GM19193 (cell line): ENCODE measurements around the gene NXN.

Experiments used
- POLR2A ChIP-seq: IDR thresholded peaks from 4 replicates; pipeline ENCODE4 v1.6.1; 2011; ENCODE audit not compliant: insufficient read depth, insufficient read length; ENCODE audit errors: extremely low read depth

Gene NXN

GRCh38 chr17:954431-955164 is 25.0 kb downstream of the NXN start:
- TF ChIP-seq POLR2A = no peak

DNA sequence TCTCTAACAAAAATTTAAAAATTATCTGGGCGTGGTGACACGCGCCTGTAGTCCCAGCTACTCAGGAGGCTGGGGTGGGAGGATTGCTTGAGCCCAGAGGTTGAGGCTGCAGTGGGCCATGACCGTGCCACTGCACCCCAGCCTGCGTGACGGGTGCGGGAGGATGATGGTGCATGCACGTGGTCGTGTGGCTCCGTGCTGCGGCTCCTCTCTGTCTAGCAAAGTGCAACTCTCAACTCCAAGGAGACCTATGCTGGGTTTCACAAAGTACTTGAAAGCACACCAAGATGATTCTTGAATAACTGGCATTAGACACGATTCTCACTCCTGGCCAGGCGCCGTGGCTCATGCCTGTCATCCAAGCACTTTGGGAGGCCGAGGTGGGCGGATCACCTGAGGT is 25.8 kb downstream of the NXN start:
- TF ChIP-seq POLR2A = no peak

DNA sequence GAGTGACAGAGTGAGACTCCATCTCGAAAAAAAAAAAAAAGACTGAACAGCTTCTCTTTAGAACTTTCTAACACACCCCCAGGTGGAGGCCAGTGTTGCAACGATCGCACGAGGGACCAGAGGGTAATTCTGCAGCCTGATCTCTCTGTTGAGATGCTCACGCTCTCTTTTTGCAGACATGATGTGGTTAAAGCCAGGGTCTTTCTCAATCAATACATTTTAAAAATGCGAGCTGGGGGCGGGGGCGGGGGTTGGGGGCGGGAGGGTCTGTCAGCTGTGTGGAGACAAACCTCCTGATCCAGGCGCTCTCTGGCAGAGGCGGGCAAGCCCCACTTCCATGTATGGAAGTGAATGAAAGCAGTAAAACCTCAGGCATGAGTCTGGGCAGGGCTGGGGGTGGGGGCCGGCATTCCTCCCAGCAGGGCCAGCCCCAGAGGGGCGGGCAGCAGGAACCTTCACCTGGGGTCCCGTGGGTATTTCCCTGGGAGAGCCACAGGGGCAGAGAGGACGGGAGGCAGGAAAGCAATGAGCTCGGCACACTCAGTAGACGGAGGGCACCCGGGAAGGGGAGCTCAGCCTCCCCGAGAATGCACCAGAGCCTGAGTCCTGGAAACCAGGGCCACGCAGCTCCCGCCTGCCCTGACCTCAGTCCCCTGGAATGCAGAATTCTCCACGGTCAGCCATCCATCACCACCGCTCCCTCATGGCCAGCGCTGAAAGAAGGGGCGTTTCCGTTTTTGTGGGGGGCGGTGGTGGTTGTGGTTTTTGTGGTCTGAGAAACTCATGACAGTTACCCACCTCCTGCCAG is 28.0 kb downstream of the NXN start:
- TF ChIP-seq POLR2A = no peak

DNA sequence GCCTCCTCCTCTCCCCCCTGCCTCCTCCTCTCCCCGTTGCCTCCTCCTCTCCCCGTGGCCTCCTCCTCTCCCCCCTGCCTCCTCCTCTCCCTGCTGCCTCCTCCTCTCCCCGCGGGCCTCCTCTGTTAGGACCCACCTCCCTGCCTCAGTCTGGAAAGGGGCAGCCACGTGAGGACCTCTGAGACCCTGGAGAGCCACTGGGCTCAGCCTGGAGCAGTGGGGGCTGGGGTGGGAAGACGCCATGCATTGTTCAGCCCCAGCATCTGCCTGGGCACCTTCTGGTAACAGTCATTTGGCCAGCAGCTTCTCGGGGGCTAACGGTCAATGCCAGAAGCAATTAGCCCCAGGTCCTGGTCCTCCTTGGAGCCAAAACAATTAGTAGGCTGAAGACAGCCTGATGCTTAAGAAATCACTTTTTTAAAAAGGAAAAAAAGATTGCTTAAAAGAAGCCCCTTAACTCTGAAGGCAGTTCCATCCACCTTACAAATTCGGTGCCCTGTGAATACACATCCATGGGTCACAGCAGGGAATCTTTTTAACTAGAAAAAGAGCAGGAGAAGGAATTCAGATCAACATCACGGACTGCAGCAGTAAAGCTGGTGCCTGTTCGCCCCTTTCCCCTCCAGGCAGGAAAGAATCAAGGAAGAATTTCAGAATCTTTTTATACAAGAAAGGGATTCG is 29.8 kb downstream of the NXN start:
- TF ChIP-seq POLR2A = no peak

GRCh38 chr17:948284-948852 is 31.2 kb downstream of the NXN start:
- no peak for TF ChIP-seq POLR2A

DNA sequence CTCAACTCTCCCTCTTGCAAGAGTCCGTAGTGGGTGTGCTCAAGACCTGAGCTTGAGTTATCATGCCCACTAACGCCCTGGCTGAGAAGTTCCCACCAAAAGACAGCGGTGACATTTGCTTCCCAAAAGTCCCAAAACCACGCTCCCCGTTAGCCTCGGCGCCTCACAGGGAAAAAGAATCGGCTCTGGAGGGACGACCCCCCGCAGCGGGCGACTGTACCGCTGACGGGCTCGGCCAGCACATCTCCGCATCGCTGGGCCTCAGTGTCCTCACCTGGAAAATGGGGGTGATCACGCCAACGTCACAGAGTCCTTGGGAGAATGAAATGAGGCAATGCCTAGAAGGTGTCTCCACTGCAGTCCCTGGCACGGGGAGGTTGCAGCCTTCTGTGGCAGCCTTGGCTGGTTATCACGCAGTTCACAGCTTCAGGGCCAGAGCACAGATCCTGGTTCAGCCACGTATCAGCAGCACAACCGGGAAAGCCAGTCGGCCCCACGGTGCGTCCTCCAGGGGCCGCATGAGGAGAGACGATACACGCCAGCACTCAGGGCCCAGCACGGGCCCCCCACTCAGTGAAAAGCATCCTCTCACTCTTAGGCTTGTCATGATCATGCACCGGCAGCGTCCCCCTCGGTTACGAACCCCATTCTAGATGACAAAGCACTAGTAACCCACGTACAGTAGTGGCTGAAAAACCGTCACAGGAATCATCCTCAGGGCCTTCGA is 32.9 kb downstream of the NXN start:
- TF ChIP-seq POLR2A = no peak

GRCh38 chr17:945672-946071 is 33.9 kb downstream of the NXN start:
- TF ChIP-seq POLR2A = no peak

DNA sequence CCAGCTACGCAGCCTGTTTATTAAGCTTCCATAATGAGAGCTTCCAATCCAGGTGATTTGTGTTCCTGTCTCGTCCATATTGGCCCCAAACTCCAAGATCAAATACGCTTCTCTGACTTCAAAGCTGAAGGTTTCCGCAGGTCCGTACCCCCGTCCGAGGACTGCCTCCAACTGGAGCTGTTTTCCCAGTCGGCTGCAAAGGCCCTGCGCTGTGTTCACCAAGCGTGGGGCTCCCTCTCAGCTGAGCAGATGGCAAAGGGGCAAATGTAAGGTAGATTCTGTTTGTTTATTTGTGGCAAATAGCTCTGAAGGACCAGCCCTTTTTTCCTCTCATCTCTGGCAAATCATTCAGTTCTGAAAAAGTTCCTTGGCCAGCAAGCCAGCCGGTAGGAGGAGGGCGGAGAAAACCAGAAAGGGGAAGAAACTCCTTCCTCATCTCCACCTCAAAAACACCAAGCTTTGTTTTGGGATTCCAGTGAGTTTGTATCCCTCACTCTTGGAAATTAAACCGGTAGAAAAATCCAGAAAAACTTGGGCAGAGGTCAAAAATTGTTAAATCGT is 35.2 kb downstream of the NXN start:
- no peak for TF ChIP-seq POLR2A

DNA sequence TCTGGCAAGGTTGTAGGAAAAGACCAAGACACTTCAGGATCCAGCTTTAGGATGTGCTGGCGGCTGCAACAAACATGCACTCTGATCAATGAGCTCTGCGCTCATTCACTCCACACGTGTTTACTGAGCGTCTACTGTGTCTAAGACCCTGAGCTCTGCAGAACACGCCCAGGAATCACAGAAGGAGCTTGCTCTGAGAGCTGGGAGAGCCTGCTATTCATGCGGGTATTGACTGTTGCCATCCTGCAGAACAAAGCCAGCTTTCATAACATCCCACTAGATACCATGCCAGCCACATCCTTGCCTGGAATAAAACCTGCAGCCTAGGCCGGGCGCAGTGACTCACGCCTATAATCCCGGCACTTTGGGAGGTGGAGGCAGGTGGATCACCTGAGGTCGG is 44.1 kb downstream of the NXN start:
- TF ChIP-seq POLR2A = no peak

GRCh38 chr17:933312-934073 is 46.1 kb downstream of the NXN start:
- TF ChIP-seq POLR2A = no peak

DNA sequence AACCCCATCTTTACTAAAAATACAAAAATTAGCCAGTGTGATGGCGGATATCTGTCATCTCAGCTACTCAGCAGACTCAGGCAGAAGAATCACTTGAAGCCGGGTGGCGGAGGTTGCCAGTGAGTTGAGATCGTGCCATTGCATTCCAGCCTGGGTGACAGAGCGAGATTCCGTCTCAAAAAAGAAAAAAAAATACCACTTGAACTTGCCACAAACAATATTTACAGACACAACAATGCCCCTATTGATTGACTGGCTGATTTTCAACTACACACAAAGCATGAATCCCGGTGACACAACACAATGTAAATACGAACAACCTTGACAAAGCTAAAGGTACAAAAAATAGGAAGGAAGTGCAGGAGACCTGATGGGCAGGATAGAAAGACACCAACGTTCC is 49.3 kb downstream of the NXN start:
- no peak for TF ChIP-seq POLR2A

- no peak for TF ChIP-seq POLR2A
Measured at GRCh38 chr17:929586-929985, 50.0 kb downstream of the NXN start.

DNA sequence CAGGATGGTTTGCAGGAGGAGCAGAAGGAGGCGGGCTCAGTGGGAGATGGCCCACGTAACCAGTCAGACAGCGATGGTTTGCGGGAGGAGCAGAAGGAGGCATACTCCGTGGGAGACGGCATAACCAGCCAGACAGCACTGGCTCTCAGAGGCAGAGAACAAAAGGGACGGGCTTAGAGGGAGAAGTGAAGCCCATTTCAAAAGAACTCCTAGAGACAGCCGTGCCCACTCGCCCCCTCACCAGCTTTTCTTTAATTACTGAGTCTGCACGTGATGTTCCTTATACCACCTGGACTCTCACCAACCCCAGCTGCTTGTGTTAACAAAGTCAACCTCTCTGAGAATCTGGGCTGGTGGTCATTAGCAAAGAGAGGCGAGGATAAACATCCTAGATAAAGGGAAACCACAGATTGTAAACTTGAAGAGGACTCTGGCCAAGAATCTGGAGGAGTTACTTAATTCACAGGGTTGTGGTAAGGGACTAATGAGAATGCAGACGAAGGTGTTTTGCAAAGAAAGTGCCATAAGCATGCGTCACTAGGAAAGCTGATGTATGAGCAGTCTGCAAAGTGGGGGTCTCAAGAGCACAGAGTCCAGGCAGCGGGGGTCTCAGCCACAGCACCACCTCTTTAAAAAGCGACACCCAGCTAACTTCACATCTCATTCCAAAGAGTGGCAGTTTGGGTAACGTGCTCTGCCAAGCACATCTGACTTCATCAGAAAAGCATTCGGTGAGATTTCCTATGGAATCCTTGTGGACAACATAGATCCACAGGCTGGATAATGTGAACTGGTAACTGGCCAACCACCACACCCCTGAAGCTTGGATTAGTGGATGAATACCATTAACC is 51.7 kb downstream of the NXN start:
- no peak for TF ChIP-seq POLR2A
